Measurements from ENCODE around the gene TMEM200A.

TMEM200A gene

GRCh38 chr6:130366107-130367005 lies 539 bp downstream of the TMEM200A start:
- DNase-seq (ENCODE audit: extremely low spot score): peak; percentile 36
- no peak for TF ChIP-seq CTCF (IDR thresholded peaks at IDR 0.05; ENCODE audit: control extremely low read depth, extremely low read depth, low read depth, missing control alignments)
- ChIA-PET POLR2A (no interaction called here), CTCF (interaction anchor here (0.6 to 2.8 kb wide), 6 partner anchors 11 to 332 kb away, joined by 3 to 13 read pairs (median 4); no protein-coding TSS in a partner anchor)

GRCh38 chr6:130367767-130368166 lies 1.9 kb downstream of the TMEM200A start:
- TF ChIP-seq CTCF (IDR thresholded peaks at IDR 0.05; ENCODE audit: control extremely low read depth, extremely low read depth, low read depth, missing control alignments): no peak
- ChIA-PET POLR2A (no interaction called here), CTCF (interaction anchor here (0.9 to 2.8 kb wide), 2 partner anchors 163 to 330 kb away, joined by 3 to 9 read pairs; no protein-coding TSS in a partner anchor)
- no peak for DNase-seq (ENCODE audit: extremely low spot score)

- ChIA-PET CTCF (interaction anchor here (1.3 to 2.8 kb wide), 2 partner anchors 13 to 329 kb away, joined by 4 to 9 read pairs; no protein-coding TSS in a partner anchor), POLR2A (no interaction called here)
- no peak for TF ChIP-seq CTCF (IDR thresholded peaks at IDR 0.05; ENCODE audit: control extremely low read depth, extremely low read depth, low read depth, missing control alignments)
- DNase-seq (ENCODE audit: extremely low spot score): no peak
Observed at GRCh38 chr6:130368576-130368975, 2.8 kb downstream of the TMEM200A start.

- CTCF ChIA-PET: interaction anchor here (1.3 kb wide), 1 partner anchor 12 kb away, joined by 4 read pairs; no protein-coding TSS in a partner anchor
- POLR2A ChIA-PET: no interaction called here
- no peak for TF ChIP-seq CTCF (IDR thresholded peaks at IDR 0.05; ENCODE audit: control extremely low read depth, extremely low read depth, low read depth, missing control alignments)
- no peak for DNase-seq (ENCODE audit: extremely low spot score)
Observed at GRCh38 chr6:130369831-130370230, 4.0 kb downstream of the TMEM200A start.

- CTCF ChIA-PET: interaction anchor here (1.0 kb wide), 1 partner anchor 8 kb away, joined by 3 read pairs; no protein-coding TSS in a partner anchor
- DNase-seq (ENCODE audit: extremely low spot score): no peak
- TF ChIP-seq CTCF (IDR thresholded peaks at IDR 0.05; ENCODE audit: control extremely low read depth, extremely low read depth, low read depth, missing control alignments): no peak
- POLR2A ChIA-PET: no interaction called here
Observed at GRCh38 chr6:130371921-130372420, 6.2 kb downstream of the TMEM200A start.

- ChIA-PET POLR2A (no interaction called here), CTCF (interaction anchor here (1.7 kb wide), 1 partner anchor 13 kb away, joined by 7 read pairs; no protein-coding TSS in a partner anchor)
- no peak for TF ChIP-seq CTCF (IDR thresholded peaks at IDR 0.05; ENCODE audit: control extremely low read depth, extremely low read depth, low read depth, missing control alignments)
- no peak for DNase-seq (ENCODE audit: extremely low spot score)
Observed at GRCh38 chr6:130372786-130373185, 7.0 kb downstream of the TMEM200A start.

Measured in GM10248 (cell line).